Transverse colon (tissue), 4 donors: ENCODE data around the gene GAS7.

Source experiments
- EP300 ChIP-seq: sonication (generic); formaldehyde crosslinking; IDR thresholded peaks from one replicate; pipeline ENCODE4 v1.6.1; 2017; ENCODE audit warnings: antibody characterized with exemption, low read depth
- POLR2A ChIP-seq: fragments of 450-650 bp; IDR thresholded peaks from one replicate; pipeline ENCODE4 v1.6.1; 2016; ENCODE audit warnings: antibody characterized with exemption, mild to moderate bottlenecking, moderate library complexity
- POLR2AphosphoS5 ChIP-seq, 3 donors: sonication (generic); formaldehyde crosslinking; IDR thresholded peaks; one replicate each; pipeline ENCODE4 v1.6.1; 2016; ENCODE audit warnings: antibody characterized with exemption in 3 of 3
- TF ChIP-seq, protein P1 (sequence below), 5 experiments: fragments of 200-600 bp in 3 of 5; fragments of 450-650 bp in 2 of 5; sonication (generic) in 3 of 5; IDR thresholded peaks; 1 replicate in 2 of 5; 2 replicates in 3 of 5; pipeline ENCODE4 v1.5.1; 2016 to 2017; ENCODE audit warnings: antibody characterized with exemption in 5 of 5, inconsistent platforms in 3 of 5, mild to moderate bottlenecking in 2 of 5, moderate library complexity in 1 of 5

- TF ChIP-seq POLR2A (no peak), EP300 (no peak), POLR2AphosphoS5 (IDR thresholded peaks at IDR 0.05) (no peak)
- TF ChIP-seq, protein P1, sequence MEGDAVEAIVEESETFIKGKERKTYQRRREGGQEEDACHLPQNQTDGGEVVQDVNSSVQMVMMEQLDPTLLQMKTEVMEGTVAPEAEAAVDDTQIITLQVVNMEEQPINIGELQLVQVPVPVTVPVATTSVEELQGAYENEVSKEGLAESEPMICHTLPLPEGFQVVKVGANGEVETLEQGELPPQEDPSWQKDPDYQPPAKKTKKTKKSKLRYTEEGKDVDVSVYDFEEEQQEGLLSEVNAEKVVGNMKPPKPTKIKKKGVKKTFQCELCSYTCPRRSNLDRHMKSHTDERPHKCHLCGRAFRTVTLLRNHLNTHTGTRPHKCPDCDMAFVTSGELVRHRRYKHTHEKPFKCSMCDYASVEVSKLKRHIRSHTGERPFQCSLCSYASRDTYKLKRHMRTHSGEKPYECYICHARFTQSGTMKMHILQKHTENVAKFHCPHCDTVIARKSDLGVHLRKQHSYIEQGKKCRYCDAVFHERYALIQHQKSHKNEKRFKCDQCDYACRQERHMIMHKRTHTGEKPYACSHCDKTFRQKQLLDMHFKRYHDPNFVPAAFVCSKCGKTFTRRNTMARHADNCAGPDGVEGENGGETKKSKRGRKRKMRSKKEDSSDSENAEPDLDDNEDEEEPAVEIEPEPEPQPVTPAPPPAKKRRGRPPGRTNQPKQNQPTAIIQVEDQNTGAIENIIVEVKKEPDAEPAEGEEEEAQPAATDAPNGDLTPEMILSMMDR (IDR thresholded peaks at IDR 0.05), result no peak
Observed at GRCh38 chr17:9984768-9985167, 213.6 kb downstream of the GAS7 start.
